Measurements from ENCODE around the gene NRG3.

Gene NRG3

GRCh38 chr10:82628373-82628772 is 753.4 kb downstream of the NRG3 start:
- Histone ChIP-seq H3K27me3 (ENCODE audit: insufficient read depth, poor library complexity, severe bottlenecking) (no peaks in the 10 kb centered on the region), H3K27ac (replicated peaks) (no peak overlapping the region), H3K4me3 (replicated peaks; ENCODE audit: insufficient read depth, low read length) (no peak overlapping the region)
- DNase-seq (ENCODE audit: low read depth in 1 of 2, low spot score in 1 of 2), result no peak
- TF ChIP-seq REST (IDR thresholded peaks at IDR 0.05; ENCODE audit: insufficient replicate concordance, low read depth) (no peak), GABPA (IDR thresholded peaks at IDR 0.05; ENCODE audit: low read depth) (no peak), SPI1 (IDR thresholded peaks at IDR 0.05; ENCODE audit: borderline replicate concordance, low read depth) (no peak), POLR2AphosphoS5 (IDR thresholded peaks at IDR 0.05; ENCODE audit: low read depth) (no peak), CTCF (IDR thresholded peaks at IDR 0.05; ENCODE audit: insufficient read depth, low read length) (no peak)

GRCh38 chr10:82643076-82643475 is 768.1 kb downstream of the NRG3 start:
- no peak for DNase-seq (ENCODE audit: low read depth in 1 of 2, low spot score in 1 of 2)
- Histone ChIP-seq H3K4me3 (replicated peaks; ENCODE audit: insufficient read depth, low read length) (no peak overlapping the region), H3K27ac (replicated peaks) (no peak overlapping the region), H3K27me3 (ENCODE audit: insufficient read depth, poor library complexity, severe bottlenecking) (no peaks in the 10 kb centered on the region)
- TF ChIP-seq SPI1 (IDR thresholded peaks at IDR 0.05; ENCODE audit: borderline replicate concordance, low read depth), result no peak
- no peak for TF ChIP-seq CTCF (IDR thresholded peaks at IDR 0.05; ENCODE audit: insufficient read depth, low read length)
- no peak for TF ChIP-seq REST (IDR thresholded peaks at IDR 0.05; ENCODE audit: insufficient replicate concordance, low read depth)
- TF ChIP-seq POLR2AphosphoS5 (IDR thresholded peaks at IDR 0.05; ENCODE audit: low read depth), result no peak
- TF ChIP-seq GABPA (IDR thresholded peaks at IDR 0.05; ENCODE audit: low read depth), result no peak

GRCh38 chr10:82643601-82644000 is 768.6 kb downstream of the NRG3 start:
- no peak overlapping the region for H3K4me3 ChIP-seq (replicated peaks; ENCODE audit: insufficient read depth, low read length)
- H3K27ac ChIP-seq (replicated peaks), result no peak overlapping the region
- TF ChIP-seq GABPA (IDR thresholded peaks at IDR 0.05; ENCODE audit: low read depth) (no peak), SPI1 (IDR thresholded peaks at IDR 0.05; ENCODE audit: borderline replicate concordance, low read depth) (no peak), REST (IDR thresholded peaks at IDR 0.05; ENCODE audit: insufficient replicate concordance, low read depth) (no peak), CTCF (IDR thresholded peaks at IDR 0.05; ENCODE audit: insufficient read depth, low read length) (no peak), POLR2AphosphoS5 (IDR thresholded peaks at IDR 0.05; ENCODE audit: low read depth) (no peak)
- H3K27me3 ChIP-seq (ENCODE audit: insufficient read depth, poor library complexity, severe bottlenecking), result no peaks in the 10 kb centered on the region
- no peak for DNase-seq (ENCODE audit: low read depth in 1 of 2, low spot score in 1 of 2)
